Measurements from ENCODE around the gene ZNF222.

The ZNF222 gene

GRCh38 chr19:44026622-44027021 is 1.4 kb downstream of the ZNF222 start:
- Mint-ChIP-seq H3K27ac (no peak overlapping the region), H3K9me3 (peaks cover 26 to 49% of the 10 kb centered on the region in 2 donors), H3K4me3 (peak overlapping the region in 1 of 2 donors; percentile 23), H3K27me3 (no peaks in the 10 kb centered on the region), H3K4me1 (peaks cover 19% of the 10 kb centered on the region)
- no peak for ATAC-seq
- DNase-seq = no peak

GRCh38 chr19:44032001-44032610 is 6.9 kb downstream of the ZNF222 start:
- Mint-ChIP-seq H3K4me1 (no peaks in the 10 kb centered on the region), H3K27me3 (no peaks in the 10 kb centered on the region), H3K9me3 (peaks cover 57 to 74% of the 10 kb centered on the region in 2 donors), H3K4me3 (no peak overlapping the region), H3K27ac (no peak overlapping the region)
- no peak for ATAC-seq
- DNase-seq = no peak

GRCh38 chr19:44042147-44042546 is 17.0 kb downstream of the ZNF222 start:
- H3K4me1 Mint-ChIP-seq = no peaks in the 10 kb centered on the region
- no peaks in the 10 kb centered on the region for H3K27me3 Mint-ChIP-seq
- ATAC-seq (no peak), DNase-seq (no peak)
- peaks cover 32 to 36% of the 10 kb centered on the region in 2 donors for H3K9me3 Mint-ChIP-seq
- no peak overlapping the region for H3K4me3 Mint-ChIP-seq
- no peak overlapping the region for H3K27ac Mint-ChIP-seq

DNA sequence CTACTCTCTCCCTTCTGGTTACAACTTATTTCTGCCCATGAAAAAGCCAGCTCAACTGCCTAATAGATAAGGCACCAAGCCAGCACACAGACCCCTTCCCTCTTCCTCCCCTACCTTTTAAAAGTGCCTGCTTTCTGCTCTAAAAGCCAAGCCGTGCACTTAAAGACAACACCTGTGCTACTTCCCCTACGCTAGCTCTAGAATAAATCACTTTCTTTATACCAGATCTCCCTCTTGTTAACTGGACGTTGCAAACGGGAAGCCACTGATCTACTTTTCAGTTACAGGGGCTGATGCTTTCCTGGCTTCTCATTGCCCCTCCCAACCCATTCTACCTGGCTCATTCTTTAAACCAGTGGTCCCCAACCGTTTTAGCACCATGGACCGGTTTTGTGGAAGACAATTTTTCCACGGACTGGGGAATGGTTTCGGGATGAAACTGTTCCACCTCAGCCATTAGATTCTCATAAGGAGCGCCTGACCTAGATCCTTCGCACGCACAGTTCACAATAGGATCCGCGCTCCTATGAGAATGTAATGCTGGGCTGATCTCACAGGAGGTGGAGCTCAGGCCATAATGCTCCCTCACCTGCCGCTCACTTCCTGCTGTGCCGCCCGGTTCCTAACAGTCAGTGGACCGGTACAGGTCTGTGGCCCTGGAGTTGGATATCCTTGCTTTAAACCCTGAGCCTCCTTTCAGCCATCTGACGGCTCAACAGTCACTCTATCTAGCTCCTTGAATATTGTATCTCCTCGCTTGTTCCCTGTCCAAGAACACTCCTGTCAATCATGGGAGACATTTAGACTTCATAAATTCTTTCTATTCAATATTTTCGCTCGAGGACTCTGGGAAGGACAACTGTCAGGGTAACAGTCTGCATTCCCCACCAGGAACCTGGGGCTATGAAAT is 25.8 kb downstream of the ZNF222 start:
- Mint-ChIP-seq H3K27ac (peak overlapping the region; percentile 86 to 94), H3K9me3 (peaks cover 22 to 56% of the 10 kb centered on the region in 2 donors), H3K27me3 (no peaks in the 10 kb centered on the region), H3K4me3 (peak overlapping the region; percentile 87 to 93), H3K4me1 (peaks cover 18% of the 10 kb centered on the region)
- peak; percentile 85 for ATAC-seq
- peak; percentile 20 to 27 for DNase-seq

DNA sequence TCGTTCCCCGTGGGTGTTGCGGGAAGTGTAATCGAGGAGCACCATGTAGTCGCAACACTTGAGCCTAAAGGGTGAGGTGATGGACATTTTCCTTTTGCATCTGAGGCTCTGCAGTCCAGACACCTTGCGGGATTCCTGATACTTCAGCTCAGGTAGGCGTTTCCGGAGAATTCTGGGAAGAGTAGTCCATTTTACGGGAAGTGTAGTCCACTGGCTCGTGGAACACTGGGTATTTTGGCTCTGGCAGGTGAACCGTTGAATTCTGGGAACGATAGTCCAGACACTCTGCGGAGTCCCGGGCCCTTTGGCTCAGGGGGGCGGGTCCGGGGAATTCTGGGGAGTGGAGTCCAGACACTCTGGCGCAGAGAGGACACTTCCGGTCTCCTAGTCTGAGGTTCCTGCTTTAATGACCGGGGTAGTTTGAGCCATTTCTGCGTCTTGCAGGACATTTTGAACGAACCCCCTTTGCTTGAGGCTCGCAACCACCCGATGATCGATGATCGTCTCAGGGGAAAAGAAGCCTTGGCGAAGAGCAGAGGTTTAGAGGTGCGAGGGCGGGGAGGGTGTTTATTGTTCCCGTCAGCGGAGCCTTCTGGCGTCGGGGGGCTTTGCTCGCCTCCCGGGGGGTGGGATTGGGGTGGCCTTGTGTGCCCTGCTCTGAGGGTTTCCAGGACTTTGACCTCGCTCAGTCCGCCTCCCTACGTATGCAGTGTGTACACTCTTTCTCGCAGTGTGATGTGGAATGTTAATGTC is 26.6 kb downstream of the ZNF222 start, which contains the start of gene ZNF223:
Gene ZNF223, plus strand, starts transcription at position 387 of the 753 bp plus-strand sequence. CDS start 3,141 bp downstream, outside the sequence.
- H3K4me1 Mint-ChIP-seq = peaks cover 18% of the 10 kb centered on the region
- peak; percentile 66 for ATAC-seq
- H3K27ac Mint-ChIP-seq = peak within 1 kb of the TSS; percentile 86 to 94
- H3K9me3 Mint-ChIP-seq = peaks cover 21 to 56% of the 10 kb centered on the region in 2 donors
- H3K27me3 Mint-ChIP-seq = no peaks in the 10 kb centered on the region
- peak within 1 kb of the TSS; percentile 87 to 93 for H3K4me3 Mint-ChIP-seq
- DNase-seq = peak; percentile 15 to 26

GRCh38 chr19:44055870-44056269 is 30.7 kb downstream of the ZNF222 start:
- Mint-ChIP-seq H3K4me1 (peaks cover 14% of the 10 kb centered on the region), H3K9me3 (peaks cover 28 to 61% of the 10 kb centered on the region in 2 donors), H3K27me3 (no peaks in the 10 kb centered on the region), H3K27ac (no peak overlapping the region), H3K4me3 (no peak overlapping the region)
- no peak for DNase-seq
- ATAC-seq = no peak

- H3K9me3 Mint-ChIP-seq = peaks cover 45 to 60% of the 10 kb centered on the region in 2 donors
- no peaks in the 10 kb centered on the region for H3K4me1 Mint-ChIP-seq
- H3K27ac Mint-ChIP-seq = no peak overlapping the region
- H3K4me3 Mint-ChIP-seq = no peak overlapping the region
- DNase-seq = no peak
- H3K27me3 Mint-ChIP-seq = no peaks in the 10 kb centered on the region
- ATAC-seq = no peak
Observed at GRCh38 chr19:44059229-44059628, 34.0 kb downstream of the ZNF222 start.

DNA sequence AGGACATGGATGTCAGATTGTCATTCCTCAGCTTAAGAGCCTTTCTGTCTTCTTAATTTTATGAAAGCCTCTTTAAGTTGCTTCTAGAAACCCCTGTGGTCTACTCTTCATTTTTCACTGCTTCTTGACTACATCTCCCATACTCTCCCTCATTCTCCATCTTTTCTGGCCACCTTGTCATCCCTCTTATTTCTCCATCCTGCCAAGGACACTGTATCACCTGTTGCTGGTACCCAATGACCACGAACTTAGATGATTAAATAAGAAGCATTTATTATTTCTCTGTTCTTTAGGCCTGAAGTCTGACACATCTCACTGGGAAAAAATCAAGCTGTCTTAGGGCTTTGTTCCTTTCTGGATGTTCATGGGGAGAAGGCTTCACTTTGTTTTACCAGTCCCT is 35.9 kb downstream of the ZNF222 start:
- Mint-ChIP-seq H3K27ac (no peak overlapping the region), H3K4me1 (no peaks in the 10 kb centered on the region), H3K4me3 (no peak overlapping the region), H3K27me3 (no peaks in the 10 kb centered on the region), H3K9me3 (peaks cover 53% of the 10 kb centered on the region in 2 donors)
- DNase-seq (no peak), ATAC-seq (no peak)

- Mint-ChIP-seq H3K27me3 (no peaks in the 10 kb centered on the region), H3K4me3 (no peak overlapping the region), H3K4me1 (peaks cover 4% of the 10 kb centered on the region), H3K9me3 (peaks cover 53 to 69% of the 10 kb centered on the region in 2 donors), H3K27ac (no peak overlapping the region)
- ATAC-seq (no peak), DNase-seq (no peak)
Observed at GRCh38 chr19:44066305-44066704, 41.1 kb downstream of the ZNF222 start.

DNA sequence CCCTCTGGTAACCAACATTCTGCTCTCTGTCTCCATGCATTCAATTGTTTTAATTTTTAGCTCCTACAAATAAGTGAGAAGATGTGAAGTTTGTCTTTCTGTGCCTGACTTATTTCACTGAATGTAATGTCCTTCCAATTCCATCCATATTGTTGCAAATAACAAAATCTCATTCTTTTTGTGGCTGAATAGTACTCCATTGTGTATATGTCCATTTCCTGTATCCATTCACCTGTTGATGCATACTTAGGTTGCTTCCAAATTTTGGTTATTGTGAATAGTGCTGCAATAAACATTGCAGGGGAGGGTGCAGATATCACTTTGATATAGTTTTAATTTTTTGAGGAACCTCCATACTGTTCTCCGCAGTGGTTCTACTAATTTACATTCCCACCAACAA is 44.2 kb downstream of the ZNF222 start:
- Mint-ChIP-seq H3K9me3 (peaks cover 45 to 59% of the 10 kb centered on the region in 2 donors), H3K27ac (no peak overlapping the region), H3K4me1 (peaks cover 21% of the 10 kb centered on the region), H3K4me3 (no peak overlapping the region), H3K27me3 (no peaks in the 10 kb centered on the region)
- ATAC-seq (no peak), DNase-seq (no peak)

DNA sequence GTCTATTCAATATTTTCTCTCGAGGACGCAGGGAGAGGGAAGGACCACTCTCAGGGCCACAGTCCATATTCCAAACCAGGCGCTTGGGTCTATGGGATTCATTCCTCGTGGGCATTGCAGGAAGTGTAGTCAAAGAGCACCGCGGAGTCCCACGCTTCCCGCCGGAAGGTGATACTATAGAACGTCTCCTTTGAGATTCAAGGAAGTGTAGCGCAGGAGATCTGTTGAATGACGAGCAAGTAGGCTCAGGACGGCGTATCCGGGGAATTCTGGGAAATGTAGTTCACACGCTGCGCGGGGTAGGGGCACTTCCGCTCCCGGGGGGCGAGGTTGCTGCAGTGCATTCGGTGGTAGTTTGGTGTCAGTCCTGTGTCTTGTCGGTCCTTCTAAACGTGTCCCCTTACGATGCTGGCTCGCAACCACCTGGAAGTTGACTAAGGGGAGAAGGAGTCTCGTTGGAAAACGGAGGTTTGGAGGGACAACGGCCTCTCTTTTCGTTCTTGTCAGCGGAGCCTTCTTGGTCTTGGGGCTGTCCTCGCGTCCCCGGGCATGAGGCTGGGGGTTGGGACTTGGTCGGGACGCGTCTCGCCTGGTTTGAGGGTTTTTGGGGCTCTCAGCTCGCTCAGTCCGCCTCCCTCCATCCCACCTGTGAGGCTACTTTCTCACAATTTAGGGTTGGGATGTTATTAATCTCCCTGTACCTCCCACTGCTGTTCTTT is 46.8 kb downstream of the ZNF222 start, which contains the start of gene ZNF284:
Gene ZNF284, plus strand, starts transcription at position 336 of the 719 bp plus-strand sequence. CDS start 4,231 bp downstream, outside the sequence.
- Mint-ChIP-seq H3K9me3 (peaks cover 34 to 43% of the 10 kb centered on the region in 2 donors), H3K4me1 (peaks cover 21% of the 10 kb centered on the region), H3K27me3 (no peaks in the 10 kb centered on the region), H3K27ac (peak within 1 kb of the TSS; percentile 61 to 80), H3K4me3 (peak within 1 kb of the TSS; percentile 90 to 92)
- peak; percentile 70 to 81 for DNase-seq
- peak; percentile 100 for ATAC-seq

GRCh38 chr19:44072543-44073401 is 47.6 kb downstream of the ZNF222 start:
- no peak for DNase-seq
- ATAC-seq = no peak
- no peaks in the 10 kb centered on the region for H3K27me3 Mint-ChIP-seq
- no peak overlapping the region for H3K27ac Mint-ChIP-seq
- peak overlapping the region; percentile 90 to 92 for H3K4me3 Mint-ChIP-seq
- H3K4me1 Mint-ChIP-seq = peaks cover 21% of the 10 kb centered on the region
- H3K9me3 Mint-ChIP-seq = peaks cover 26 to 36% of the 10 kb centered on the region in 2 donors

DNA sequence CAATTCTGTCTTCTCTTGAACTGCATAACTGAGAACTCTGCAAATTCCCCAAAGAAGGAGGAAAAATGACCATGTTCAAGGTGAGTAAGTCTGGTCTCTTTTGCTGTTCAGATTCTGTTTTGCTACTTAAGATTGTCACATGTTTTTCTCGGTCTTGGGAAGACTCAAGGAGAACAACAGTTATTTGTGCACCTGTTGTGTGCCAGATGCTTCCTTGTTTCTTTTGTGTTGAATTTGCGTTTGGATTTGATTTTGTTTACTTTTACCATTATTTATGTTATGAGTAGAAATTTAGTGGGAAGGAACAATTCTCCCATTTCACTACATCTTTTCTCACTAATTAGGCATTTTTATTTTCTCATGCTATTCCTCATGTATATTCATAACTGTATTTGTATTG is 51.1 kb downstream of the ZNF222 start:
- H3K9me3 Mint-ChIP-seq = peaks cover 7 to 10% of the 10 kb centered on the region in 2 donors
- DNase-seq (no peak), ATAC-seq (no peak)
- H3K27ac Mint-ChIP-seq = no peak overlapping the region
- no peaks in the 10 kb centered on the region for H3K27me3 Mint-ChIP-seq
- H3K4me1 Mint-ChIP-seq = peaks cover 17% of the 10 kb centered on the region
- no peak overlapping the region for H3K4me3 Mint-ChIP-seq

Data from stimulated activated naive CD8-positive, alpha-beta T cell treated with anti-CD3 and anti-CD28 coated beads, Interleukin-15, amount 100 ng/mL, for 72 hours (primary cell).